Trophoblast cell (in vitro differentiated cells and primary cell): ENCODE results near the gene APEX1.

Experiments used
- DNase-seq, 2 donors: peaks; one replicate each; pipeline ENCODE4 v3.0.0-alpha.2; 2016
- H2AFZ ChIP-seq: 2 replicates; pipeline ENCODE4 v1.6.1; 2013; ENCODE audit warnings: low read length, moderate library complexity, mild to moderate bottlenecking; ENCODE audit not compliant: insufficient read depth, poor library complexity
- H2AK5ac ChIP-seq: 2 replicates; pipeline ENCODE4 v1.6.1; 2013; ENCODE audit warnings: mild to moderate bottlenecking, low read length
- H2BK120ac ChIP-seq: 2 replicates; pipeline ENCODE4 v1.6.1; 2013; ENCODE audit warnings: low read length, mild to moderate bottlenecking, moderate library complexity; ENCODE audit not compliant: insufficient read depth, poor library complexity
- H2BK12ac ChIP-seq: 2 replicates; pipeline ENCODE4 v1.6.1; 2013; ENCODE audit warnings: mild to moderate bottlenecking, low read length, moderate library complexity
- H2BK5ac ChIP-seq: 2 replicates; pipeline ENCODE4 v1.6.1; 2013; ENCODE audit warnings: low read length, low read depth, moderate library complexity, mild to moderate bottlenecking; ENCODE audit not compliant: poor library complexity
- H3K14ac ChIP-seq: 2 replicates; pipeline ENCODE4 v1.6.1; 2013; ENCODE audit warnings: mild to moderate bottlenecking, low read length
- H3K18ac ChIP-seq: 2 replicates; pipeline ENCODE4 v1.6.1; 2013; ENCODE audit warnings: mild to moderate bottlenecking, low read length
- H3K23ac ChIP-seq: 2 replicates; pipeline ENCODE4 v1.6.1; 2013; ENCODE audit warnings: low read length
- H3K27ac ChIP-seq: 2 replicates; pipeline ENCODE4 v1.5.1; 2013; ENCODE audit warnings: low read depth, mild to moderate bottlenecking, inconsistent platforms, low read length, moderate library complexity
- H3K27me3 ChIP-seq: 2 replicates; pipeline ENCODE4 v1.6.1; 2013; ENCODE audit warnings: inconsistent platforms, mild to moderate bottlenecking, low read length, moderate library complexity; ENCODE audit not compliant: insufficient read depth
- H3K36me3 ChIP-seq, 2 experiments: 1 replicate in 1 of 2; 2 replicates in 1 of 2; pipeline ENCODE4 v1.6.1; 2013; ENCODE audit warnings: low read length in 2 of 2, mild to moderate bottlenecking in 2 of 2, moderate library complexity in 1 of 2; ENCODE audit not compliant: insufficient read depth in 2 of 2, control insufficient read depth in 1 of 2
- H3K4ac ChIP-seq: 2 replicates; pipeline ENCODE4 v1.6.1; 2013; ENCODE audit warnings: low read depth, mild to moderate bottlenecking, low read length, moderate library complexity
- H3K4me1 ChIP-seq, 2 experiments: 1 replicate in 1 of 2; 2 replicates in 1 of 2; pipeline ENCODE4 v1.6.1; 2013; ENCODE audit warnings: low read length in 2 of 2, mild to moderate bottlenecking in 2 of 2, moderate library complexity in 1 of 2; ENCODE audit not compliant: insufficient read depth in 2 of 2, control insufficient read depth in 1 of 2
- H3K4me2 ChIP-seq: 2 replicates; pipeline ENCODE4 v1.6.1; 2013; ENCODE audit warnings: inconsistent platforms, mild to moderate bottlenecking, low read length, moderate library complexity
- H3K4me3 ChIP-seq: 2 replicates; pipeline ENCODE4 v1.5.1; 2013; ENCODE audit warnings: mild to moderate bottlenecking, low read depth, low read length, inconsistent platforms
- H3K79me1 ChIP-seq: one replicate; pipeline ENCODE4 v1.6.1; 2013; ENCODE audit warnings: low read length
- H3K79me2 ChIP-seq: 2 replicates; pipeline ENCODE4 v1.6.1; 2013; ENCODE audit warnings: low read length, mild to moderate bottlenecking; ENCODE audit not compliant: control insufficient read depth, insufficient read depth, poor library complexity
- H3K9ac ChIP-seq: 2 replicates; pipeline ENCODE4 v1.6.1; 2013; ENCODE audit warnings: mild to moderate bottlenecking, low read length
- H3K9me3 ChIP-seq: 2 replicates; pipeline ENCODE4 v1.6.1; 2013; ENCODE audit warnings: low read depth, mild to moderate bottlenecking, control low read depth, inconsistent platforms, low read length; ENCODE audit not compliant: insufficient read depth
- H4K12ac ChIP-seq: 2 replicates; pipeline ENCODE4 v1.6.1; 2013; ENCODE audit warnings: low read depth, mild to moderate bottlenecking, low read length, moderate library complexity
- H4K8ac ChIP-seq: 2 replicates; pipeline ENCODE4 v1.6.1; 2013; ENCODE audit warnings: low read depth, mild to moderate bottlenecking, low read length, moderate library complexity
- H4K91ac ChIP-seq: one replicate; pipeline ENCODE4 v1.6.1; 2013; ENCODE audit warnings: low read depth, mild to moderate bottlenecking, low read length, moderate library complexity
- WGBS: extraction: QIAGEN DNeasy Blood & Tissue Kit; methylation state at CpG from one replicate; pipeline ENCODE4 v1.1.7; 2013; ENCODE audit warnings: missing lambda C conversion rate; ENCODE audit not compliant: insufficient read length, insufficient coverage; ENCODE audit errors: extremely low coverage; 5-methylcytosine and 5-hydroxymethylcytosine counted together

The APEX1 gene

GRCh38 chr14:20413744-20414082, 41.3 kb upstream of the APEX1 start:
- Histone ChIP-seq H3K14ac (peak overlapping the region; percentile 57), H3K9me3 (no peaks in the 10 kb centered on the region), H3K27ac (peak overlapping the region; percentile 94), H3K23ac (no peak overlapping the region), H2BK120ac (peak overlapping the region; percentile 11), H4K91ac (no peak overlapping the region), H3K4me1 (no peaks in the 10 kb centered on the region), H3K79me2 (peaks cover 3% of the 10 kb centered on the region), H2BK12ac (no peak overlapping the region), H4K12ac (peak overlapping the region; percentile 56), H3K18ac (no peak overlapping the region), H3K4me3 (no peak overlapping the region), H3K79me1 (peaks cover 7% of the 10 kb centered on the region), H4K8ac (peak overlapping the region; percentile 97), H3K4me2 (peak overlapping the region; percentile 86), H2AK5ac (no peak overlapping the region), H3K27me3 (no peaks in the 10 kb centered on the region), H3K9ac (no peak overlapping the region), H3K4ac (no peak overlapping the region), H3K36me3 (no peaks in the 10 kb centered on the region), H2BK5ac (no peak overlapping the region), H2AFZ (peak overlapping the region; percentile 96)
- DNase-seq, result peak in 1 of 2 donors; percentile 21
- WGBS, result no CpG with 5 or more reads among the region's 9 CpGs

- Histone ChIP-seq H2BK12ac (no peak overlapping the region), H3K79me1 (peaks cover 7% of the 10 kb centered on the region), H3K4me2 (no peak overlapping the region), H3K4me1 (no peaks in the 10 kb centered on the region), H3K9ac (no peak overlapping the region), H3K18ac (no peak overlapping the region), H2BK5ac (no peak overlapping the region), H3K27me3 (no peaks in the 10 kb centered on the region), H3K4ac (no peak overlapping the region), H3K23ac (no peak overlapping the region), H4K8ac (peak overlapping the region; percentile 36), H2AFZ (no peak overlapping the region), H3K79me2 (peaks cover 3% of the 10 kb centered on the region), H4K12ac (no peak overlapping the region), H2AK5ac (no peak overlapping the region), H3K27ac (no peak overlapping the region), H4K91ac (no peak overlapping the region), H3K36me3 (no peaks in the 10 kb centered on the region), H3K9me3 (no peaks in the 10 kb centered on the region), H3K14ac (no peak overlapping the region), H2BK120ac (no peak overlapping the region), H3K4me3 (no peak overlapping the region)
- WGBS, result no CpG with 5 or more reads among the region's 3 CpGs
- DNase-seq, result peak; percentile 21 to 71
Measured at GRCh38 chr14:20415782-20416206, 39.2 kb upstream of the APEX1 start.

- Histone ChIP-seq H3K4me2 (no peak overlapping the region), H2BK120ac (no peak overlapping the region), H4K91ac (no peak overlapping the region), H3K9ac (no peak overlapping the region), H3K27ac (no peak overlapping the region), H2BK12ac (no peak overlapping the region), H2BK5ac (no peak overlapping the region), H2AFZ (no peak overlapping the region), H3K9me3 (no peaks in the 10 kb centered on the region), H3K79me2 (peaks cover 3% of the 10 kb centered on the region), H3K14ac (no peak overlapping the region), H4K8ac (no peak overlapping the region), H3K4ac (no peak overlapping the region), H3K4me3 (no peak overlapping the region), H3K79me1 (peaks cover 7% of the 10 kb centered on the region), H2AK5ac (no peak overlapping the region), H3K23ac (no peak overlapping the region), H3K36me3 (no peaks in the 10 kb centered on the region), H4K12ac (no peak overlapping the region), H3K18ac (no peak overlapping the region), H3K4me1 (no peaks in the 10 kb centered on the region), H3K27me3 (no peaks in the 10 kb centered on the region)
- WGBS, result no CpG with 5 or more reads among the region's 2 CpGs
- no peak for DNase-seq
Measured at GRCh38 chr14:20416223-20416622, 38.8 kb upstream of the APEX1 start.

GRCh38 chr14:20417250-20418186, 37.5 kb upstream of the APEX1 start:
- Histone ChIP-seq H3K18ac (no peak overlapping the region), H3K9me3 (no peaks in the 10 kb centered on the region), H3K4me1 (no peaks in the 10 kb centered on the region), H3K27ac (no peak overlapping the region), H3K79me2 (peaks cover 3% of the 10 kb centered on the region), H2AFZ (no peak overlapping the region), H3K79me1 (peaks cover 7% of the 10 kb centered on the region), H2BK5ac (no peak overlapping the region), H3K23ac (no peak overlapping the region), H3K27me3 (no peaks in the 10 kb centered on the region), H2BK120ac (no peak overlapping the region), H4K91ac (no peak overlapping the region), H3K4me2 (no peak overlapping the region), H3K4me3 (no peak overlapping the region), H3K4ac (no peak overlapping the region), H2BK12ac (no peak overlapping the region), H2AK5ac (no peak overlapping the region), H3K14ac (no peak overlapping the region), H4K8ac (no peak overlapping the region), H3K9ac (no peak overlapping the region), H3K36me3 (no peaks in the 10 kb centered on the region), H4K12ac (no peak overlapping the region)
- no CpG with 5 or more reads among the region's 7 CpGs for WGBS
- DNase-seq, result no peak
